Measurements from ENCODE around the gene HBEGF.

HBEGF gene, protein sequence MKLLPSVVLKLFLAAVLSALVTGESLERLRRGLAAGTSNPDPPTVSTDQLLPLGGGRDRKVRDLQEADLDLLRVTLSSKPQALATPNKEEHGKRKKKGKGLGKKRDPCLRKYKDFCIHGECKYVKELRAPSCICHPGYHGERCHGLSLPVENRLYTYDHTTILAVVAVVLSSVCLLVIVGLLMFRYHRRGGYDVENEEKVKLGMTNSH

DNA sequence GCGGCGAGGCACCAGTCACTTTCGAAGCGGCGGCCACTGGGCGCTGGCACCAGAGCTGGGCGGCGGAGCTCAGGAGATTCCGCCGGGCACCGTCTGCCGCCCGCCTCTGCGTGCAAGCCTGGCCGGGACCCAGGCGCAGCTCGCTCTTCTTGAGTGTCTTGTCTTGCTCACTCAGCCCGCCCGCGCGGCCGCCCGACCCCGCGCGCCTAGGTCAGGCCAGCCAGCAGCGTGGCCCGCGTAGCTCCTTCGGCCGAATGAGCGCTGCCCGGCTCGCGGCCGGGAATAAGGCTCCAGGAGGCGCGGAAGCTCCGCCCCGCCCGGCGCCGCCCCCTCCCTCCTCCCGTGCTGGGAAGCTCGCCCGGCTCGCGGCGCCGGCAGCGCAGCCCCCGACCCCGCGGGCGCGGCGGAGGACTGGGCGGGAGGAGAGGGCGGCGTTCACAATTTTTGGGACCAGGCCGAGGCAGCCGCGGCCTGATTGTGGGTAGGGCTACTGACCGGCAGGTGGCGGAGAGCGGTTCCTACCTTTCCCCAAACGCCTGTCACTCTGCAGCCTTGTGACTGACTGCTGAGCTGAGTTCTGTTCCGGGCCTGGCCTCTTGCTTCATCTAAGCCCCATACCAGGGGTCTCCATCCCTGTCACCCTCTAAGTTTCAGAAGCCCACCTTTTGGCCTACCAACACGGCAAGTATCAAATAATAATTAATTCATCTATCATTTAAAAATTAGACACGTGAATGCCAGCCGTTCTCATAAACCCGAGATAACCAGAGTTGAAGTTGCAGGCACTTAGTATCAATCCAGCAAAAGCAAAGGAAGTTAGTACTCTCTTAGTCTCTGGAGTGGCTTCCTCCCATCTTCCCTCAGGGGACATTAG, at the start of gene HBEGF:
Gene HBEGF, minus strand, starts transcription at position 256 of the 874 bp plus-strand sequence. CDS start 275 bp downstream, outside the sequence.
- H3K27ac Mint-ChIP-seq, result no peak within 1 kb of the TSS
- DNase-seq (ENCODE audit: low spot score in 2 of 2), result peak; percentile 51 to 57
- H3K4me3 Mint-ChIP-seq, result peak within 1 kb of the TSS; percentile 80
- no peaks in the 10 kb centered on the region for H3K27me3 Mint-ChIP-seq
- no peaks in the 10 kb centered on the region for H3K9me3 Mint-ChIP-seq
- H3K4me1 Mint-ChIP-seq, result peaks cover 48% of the 10 kb centered on the region
- H3K36me3 Mint-ChIP-seq, result no peaks in the 10 kb centered on the region
- peak; percentile 85 for ATAC-seq (ENCODE audit: low read depth)

DNA sequence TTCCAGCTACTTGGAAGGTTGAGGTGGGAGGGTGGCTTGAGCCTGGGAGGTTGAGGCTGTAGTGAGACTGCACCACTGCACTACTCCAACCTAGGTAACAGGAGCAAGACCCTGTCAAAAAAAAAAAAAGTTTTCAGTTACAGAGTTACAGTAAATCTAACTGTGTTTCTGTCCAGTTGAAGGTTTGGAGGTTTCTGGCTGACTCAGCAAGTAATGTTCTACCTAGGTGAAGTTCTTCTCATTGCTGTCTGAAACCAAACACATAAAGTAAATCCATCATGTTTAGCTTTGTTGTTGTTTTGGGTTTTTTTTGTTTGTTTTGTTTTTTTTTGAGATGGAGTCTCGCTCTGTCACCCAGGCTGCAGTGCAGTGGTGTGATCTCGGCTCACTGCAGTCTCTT, 47.3 kb upstream of the HBEGF start:
- Mint-ChIP-seq H3K36me3 (peaks cover 2% of the 10 kb centered on the region), H3K27ac (no peak overlapping the region), H3K9me3 (no peaks in the 10 kb centered on the region), H3K27me3 (no peaks in the 10 kb centered on the region), H3K4me3 (no peak overlapping the region), H3K4me1 (peaks cover 2% of the 10 kb centered on the region)
- DNase-seq (ENCODE audit: low spot score in 2 of 2), result no peak
- no peak for ATAC-seq (ENCODE audit: low read depth)

DNA sequence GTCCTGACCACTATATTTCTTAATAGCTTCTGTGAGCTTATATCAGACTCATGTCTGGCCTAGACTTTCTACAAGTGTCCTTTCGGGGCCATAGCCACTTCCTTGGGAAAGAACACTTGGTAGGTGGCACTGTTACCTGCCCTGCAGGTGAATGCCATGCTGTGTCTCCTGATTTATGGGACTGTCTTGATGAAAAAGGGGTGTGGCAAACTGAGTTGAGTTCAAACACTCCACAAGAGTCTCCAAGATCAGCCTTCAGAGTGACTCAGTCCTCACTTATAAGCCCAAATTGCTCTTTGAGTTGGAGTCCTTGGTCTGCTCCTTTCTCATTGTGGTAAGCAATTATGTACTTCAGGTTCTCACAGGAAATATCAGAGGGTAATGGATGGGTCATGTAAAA, 45.3 kb upstream of the HBEGF start:
- no peak for DNase-seq (ENCODE audit: low spot score in 2 of 2)
- Mint-ChIP-seq H3K36me3 (peaks cover 2% of the 10 kb centered on the region), H3K27me3 (no peaks in the 10 kb centered on the region), H3K9me3 (no peaks in the 10 kb centered on the region), H3K4me1 (peaks cover 2% of the 10 kb centered on the region), H3K27ac (no peak overlapping the region), H3K4me3 (no peak overlapping the region)
- no peak for ATAC-seq (ENCODE audit: low read depth)

DNA sequence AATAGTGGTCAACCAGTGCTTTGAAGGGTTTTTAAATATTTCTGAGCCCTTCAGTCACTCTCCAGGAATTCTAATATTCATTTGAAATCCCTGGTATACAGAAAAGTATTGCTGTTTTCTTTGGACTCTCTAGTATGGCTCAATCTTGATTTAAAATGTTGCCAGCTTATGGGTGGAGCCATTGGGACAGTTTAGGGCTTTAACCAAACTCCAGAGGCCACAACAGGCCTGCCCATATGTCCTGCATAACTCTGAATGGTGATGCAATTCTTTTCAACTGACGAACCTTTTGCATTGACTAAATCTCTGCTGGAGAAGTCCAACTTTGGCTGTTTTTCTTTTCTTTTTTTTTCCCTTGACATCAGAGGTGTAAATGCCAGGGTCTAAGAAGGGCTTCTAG, 44.9 kb upstream of the HBEGF start:
- no peak for ATAC-seq (ENCODE audit: low read depth)

DNA sequence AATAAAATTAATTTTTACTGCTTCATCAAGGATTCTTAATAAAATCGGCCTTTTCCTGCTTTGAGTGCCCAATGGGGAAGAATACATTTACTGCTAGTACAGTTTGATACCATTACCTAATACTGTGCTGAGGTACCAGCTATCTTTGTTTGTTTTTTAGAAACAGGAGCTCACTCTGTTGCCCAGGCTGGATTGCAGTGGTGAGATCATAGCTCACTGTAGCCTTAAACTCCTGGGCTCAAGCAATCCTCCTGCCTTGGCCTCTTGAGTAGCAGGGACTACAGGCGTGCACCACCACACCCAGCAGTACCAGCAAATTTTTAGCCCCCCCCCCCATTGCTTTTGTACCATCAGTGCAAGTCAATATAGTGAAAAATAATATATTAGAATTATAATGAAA, 41.6 kb upstream of the HBEGF start:
- Mint-ChIP-seq H3K27me3 (no peaks in the 10 kb centered on the region), H3K4me3 (no peak overlapping the region)

More for the DNA sequence above, 44.9 kb upstream of the HBEGF start:
- Mint-ChIP-seq H3K4me1 (peaks cover 2% of the 10 kb centered on the region), H3K9me3 (no peaks in the 10 kb centered on the region), H3K27me3 (no peaks in the 10 kb centered on the region), H3K4me3 (no peak overlapping the region), H3K27ac (no peak overlapping the region), H3K36me3 (peaks cover 2% of the 10 kb centered on the region)
- no peak for DNase-seq (ENCODE audit: low spot score in 2 of 2)

DNA sequence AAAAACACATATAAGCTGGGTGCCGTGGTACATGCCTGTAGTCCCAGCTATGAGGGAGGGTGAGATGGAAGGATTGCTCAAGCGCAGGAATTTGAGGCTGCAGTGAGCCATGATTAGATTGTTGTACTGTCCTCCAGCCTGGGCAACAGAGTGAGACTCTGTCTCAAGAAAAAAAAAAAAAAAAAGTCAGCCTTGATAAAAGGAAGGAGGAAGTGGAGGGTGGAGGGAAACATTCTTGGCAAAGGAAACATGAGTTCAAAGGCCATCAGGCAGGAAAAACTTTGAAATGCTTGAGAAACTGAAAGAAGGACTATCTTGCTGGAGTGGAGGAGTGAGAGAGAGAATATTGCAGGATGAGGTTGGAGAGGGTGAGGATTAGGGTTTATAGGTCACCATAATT, 36.9 kb upstream of the HBEGF start:
- peaks cover 2% of the 10 kb centered on the region for H3K9me3 Mint-ChIP-seq
- no peak for DNase-seq (ENCODE audit: low spot score in 2 of 2)
- no peak overlapping the region for H3K27ac Mint-ChIP-seq
- no peak overlapping the region for H3K4me3 Mint-ChIP-seq
- H3K27me3 Mint-ChIP-seq, result no peaks in the 10 kb centered on the region
- no peaks in the 10 kb centered on the region for H3K4me1 Mint-ChIP-seq
- peaks cover 2% of the 10 kb centered on the region for H3K36me3 Mint-ChIP-seq
- ATAC-seq (ENCODE audit: low read depth), result no peak

More for the DNA sequence above, 41.6 kb upstream of the HBEGF start:
- ATAC-seq (ENCODE audit: low read depth) (no peak), DNase-seq (ENCODE audit: low spot score in 2 of 2) (no peak)
- peaks cover 2% of the 10 kb centered on the region for H3K36me3 Mint-ChIP-seq
- no peaks in the 10 kb centered on the region for H3K4me1 Mint-ChIP-seq
- no peak overlapping the region for H3K27ac Mint-ChIP-seq
- no peaks in the 10 kb centered on the region for H3K9me3 Mint-ChIP-seq

DNA sequence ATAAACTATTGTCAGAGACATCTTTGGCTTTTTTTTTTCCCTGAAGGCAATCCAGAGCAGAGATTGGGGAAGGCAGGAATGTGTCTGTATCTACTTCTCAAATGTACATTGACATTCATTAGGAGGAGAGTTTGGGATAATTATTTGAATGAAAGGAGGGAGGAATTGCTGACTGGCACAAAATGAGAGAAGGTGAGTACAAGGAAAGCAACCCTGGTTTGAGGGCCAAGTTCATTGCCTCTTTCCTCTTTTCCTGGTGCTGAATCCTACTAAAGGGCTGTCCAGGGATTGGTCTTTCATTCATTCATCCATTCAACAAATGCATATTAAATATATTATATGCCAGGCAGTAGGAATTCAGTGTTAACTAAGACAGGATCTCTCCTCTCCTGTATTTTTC, 36.5 kb upstream of the HBEGF start:
- Mint-ChIP-seq H3K9me3 (peaks cover 2% of the 10 kb centered on the region), H3K27me3 (no peaks in the 10 kb centered on the region), H3K36me3 (peaks cover 2% of the 10 kb centered on the region), H3K4me3 (no peak overlapping the region), H3K27ac (no peak overlapping the region), H3K4me1 (no peaks in the 10 kb centered on the region)
- ATAC-seq (ENCODE audit: low read depth) (no peak), DNase-seq (ENCODE audit: low spot score in 2 of 2) (no peak)

DNA sequence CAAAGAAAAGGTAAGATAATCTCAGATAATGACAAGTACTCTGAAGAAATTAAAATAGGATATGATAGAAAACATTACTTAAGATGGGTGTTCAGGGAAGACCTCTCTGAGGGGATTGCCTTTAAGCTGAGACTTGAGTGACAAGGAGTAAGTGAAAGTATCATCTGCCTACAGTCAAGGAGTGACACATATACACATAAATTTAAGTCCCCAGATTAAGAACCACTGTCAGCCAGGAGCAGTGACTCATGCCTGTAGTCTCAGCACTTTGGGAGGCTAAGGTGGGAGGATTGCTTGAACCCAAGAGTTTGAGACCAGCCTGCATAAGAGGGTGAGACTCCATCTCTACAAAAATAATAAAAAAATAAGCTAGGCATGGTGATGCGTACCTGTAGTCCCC, 35.6 kb upstream of the HBEGF start:
- peaks cover 2% of the 10 kb centered on the region for H3K9me3 Mint-ChIP-seq
- DNase-seq (ENCODE audit: low spot score in 2 of 2) (no peak), ATAC-seq (ENCODE audit: low read depth) (no peak)
- peaks cover 2% of the 10 kb centered on the region for H3K36me3 Mint-ChIP-seq
- no peaks in the 10 kb centered on the region for H3K4me1 Mint-ChIP-seq
- no peak overlapping the region for H3K27ac Mint-ChIP-seq
- no peaks in the 10 kb centered on the region for H3K27me3 Mint-ChIP-seq
- H3K4me3 Mint-ChIP-seq, result no peak overlapping the region

DNA sequence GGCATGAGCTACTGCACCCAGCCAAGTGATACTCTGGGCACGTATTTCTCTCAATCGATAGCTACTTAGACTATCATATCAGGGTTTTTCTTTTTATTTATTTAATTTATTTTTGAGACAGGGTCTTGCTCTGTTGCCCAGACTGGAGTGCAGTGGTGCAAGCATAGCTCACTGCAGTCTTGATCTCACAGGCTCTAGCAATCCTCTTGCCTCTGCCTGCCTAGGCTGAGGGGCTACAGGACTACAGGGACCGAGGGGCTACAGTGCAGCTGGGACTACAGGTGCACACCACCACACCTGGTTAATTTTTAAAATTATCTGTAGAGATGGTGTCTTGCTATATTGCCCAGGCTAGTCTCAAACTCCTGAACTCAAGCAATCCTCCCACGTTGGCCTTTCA, 34.9 kb upstream of the HBEGF start:
- Mint-ChIP-seq H3K27me3 (no peaks in the 10 kb centered on the region), H3K4me1 (no peaks in the 10 kb centered on the region), H3K27ac (no peak overlapping the region), H3K36me3 (peaks cover 2% of the 10 kb centered on the region), H3K9me3 (peaks cover 2% of the 10 kb centered on the region), H3K4me3 (no peak overlapping the region)
- no peak for DNase-seq (ENCODE audit: low spot score in 2 of 2)
- ATAC-seq (ENCODE audit: low read depth), result no peak

DNA sequence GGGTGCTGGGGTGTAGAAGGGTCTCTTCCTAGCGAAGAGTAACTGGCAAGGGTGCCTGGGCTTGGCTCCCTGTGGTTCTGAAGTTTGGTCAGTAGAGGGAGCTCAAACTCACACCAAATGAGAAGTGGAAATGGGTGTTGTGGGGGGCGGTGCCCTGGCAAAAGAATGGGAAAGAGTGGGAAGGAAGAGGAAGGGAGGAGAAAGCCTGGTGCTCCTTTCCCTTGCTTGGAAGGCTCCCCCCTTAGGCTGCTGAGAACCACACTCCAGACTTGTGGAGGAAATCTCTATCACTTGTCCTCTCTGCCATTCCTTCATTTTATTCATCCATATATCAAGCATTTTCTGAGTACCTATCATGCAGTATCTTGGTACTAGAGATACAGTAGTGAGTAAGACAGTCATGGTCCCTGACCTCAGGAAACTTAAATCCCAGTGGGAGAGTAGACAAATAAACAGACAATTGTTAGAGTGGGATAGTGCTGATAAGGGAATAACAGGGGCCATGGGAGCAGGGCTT, 26.6 kb upstream of the HBEGF start:
- Mint-ChIP-seq H3K9me3 (no peaks in the 10 kb centered on the region), H3K4me3 (no peak overlapping the region), H3K27ac (no peak overlapping the region), H3K36me3 (peaks cover 3% of the 10 kb centered on the region), H3K27me3 (no peaks in the 10 kb centered on the region), H3K4me1 (peaks cover 5% of the 10 kb centered on the region)
- ATAC-seq (ENCODE audit: low read depth) (peak; percentile 52), DNase-seq (ENCODE audit: low spot score in 2 of 2) (peak; percentile 25 to 35)

DNA sequence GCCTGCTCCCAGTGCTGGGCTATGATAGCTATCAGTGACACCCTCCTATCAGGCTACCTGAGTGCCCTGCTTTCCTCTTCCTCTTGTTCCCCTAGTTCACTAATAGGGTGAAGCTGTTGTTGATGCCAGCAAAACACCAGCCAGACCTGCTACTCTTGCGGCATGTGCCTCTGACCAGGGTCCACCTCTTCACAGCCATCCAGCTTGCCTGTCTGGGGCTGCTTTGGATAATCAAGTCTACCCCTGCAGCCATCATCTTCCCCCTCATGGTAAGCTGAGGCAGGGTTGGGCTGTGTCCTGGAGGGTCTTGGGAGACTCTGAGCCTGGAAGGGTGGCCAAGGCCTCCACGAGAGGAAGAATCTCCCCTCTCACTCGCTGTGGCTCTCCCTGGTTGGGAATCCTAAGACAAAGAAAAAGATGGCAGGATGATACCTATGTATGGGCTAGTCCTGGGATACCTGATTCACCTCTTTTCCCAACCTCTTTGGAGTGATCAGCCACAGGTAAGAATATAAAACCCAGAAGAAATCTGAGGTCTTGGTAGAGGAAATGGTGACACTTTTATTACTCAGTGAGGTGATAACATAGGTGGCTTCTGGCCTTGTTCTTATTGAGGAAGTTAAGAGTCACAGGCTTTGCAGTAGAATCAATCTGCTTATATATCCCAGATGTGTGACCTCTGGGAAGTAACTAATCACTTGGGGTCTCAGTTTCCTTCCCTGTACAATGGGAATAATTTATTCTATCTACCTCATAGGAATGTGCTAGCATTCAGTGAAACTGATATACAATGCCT, 25.2 kb upstream of the HBEGF start:
- peaks cover 3% of the 10 kb centered on the region for H3K36me3 Mint-ChIP-seq
- H3K4me1 Mint-ChIP-seq, result peaks cover 5% of the 10 kb centered on the region
- DNase-seq (ENCODE audit: low spot score in 2 of 2) (no peak), ATAC-seq (ENCODE audit: low read depth) (no peak)
- H3K27ac Mint-ChIP-seq, result no peak overlapping the region
- no peaks in the 10 kb centered on the region for H3K9me3 Mint-ChIP-seq
- H3K4me3 Mint-ChIP-seq, result no peak overlapping the region
- no peaks in the 10 kb centered on the region for H3K27me3 Mint-ChIP-seq

DNA sequence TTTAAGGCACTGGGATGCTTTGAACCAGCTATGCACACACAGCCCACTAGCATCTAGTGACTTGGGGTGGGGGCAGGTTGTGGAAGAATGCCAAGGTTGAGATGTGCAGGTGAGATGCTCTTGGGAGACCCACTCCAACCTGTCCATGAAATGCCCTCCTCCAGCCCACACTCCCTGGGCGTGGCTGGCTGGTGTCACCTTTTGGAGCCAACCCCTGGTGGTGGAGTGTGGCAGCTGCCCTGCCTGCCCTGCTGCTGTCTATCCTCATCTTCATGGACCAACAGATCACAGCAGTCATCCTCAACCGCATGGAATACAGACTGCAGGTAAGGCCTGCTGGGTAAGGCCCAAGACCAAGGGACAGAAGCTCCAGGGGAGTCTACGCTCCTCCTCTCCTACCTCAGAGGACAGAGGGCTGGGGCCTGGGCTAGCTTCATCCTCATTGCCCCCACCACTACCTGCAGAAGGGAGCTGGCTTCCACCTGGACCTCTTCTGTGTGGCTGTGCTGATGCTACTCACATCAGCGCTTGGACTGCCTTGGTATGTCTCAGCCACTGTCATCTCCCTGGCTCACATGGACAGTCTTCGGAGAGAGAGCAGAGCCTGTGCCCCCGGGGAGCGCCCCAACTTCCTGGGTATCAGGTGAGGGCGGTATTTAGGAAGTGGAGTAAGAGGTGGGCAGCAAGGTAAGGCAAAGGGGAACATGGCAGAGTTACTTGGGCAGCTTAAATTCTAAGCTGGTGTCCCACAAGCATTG, 21.0 kb upstream of the HBEGF start:
- peaks cover 7% of the 10 kb centered on the region for H3K4me1 Mint-ChIP-seq
- ATAC-seq (ENCODE audit: low read depth), result no peak
- no peaks in the 10 kb centered on the region for H3K9me3 Mint-ChIP-seq

DNA sequence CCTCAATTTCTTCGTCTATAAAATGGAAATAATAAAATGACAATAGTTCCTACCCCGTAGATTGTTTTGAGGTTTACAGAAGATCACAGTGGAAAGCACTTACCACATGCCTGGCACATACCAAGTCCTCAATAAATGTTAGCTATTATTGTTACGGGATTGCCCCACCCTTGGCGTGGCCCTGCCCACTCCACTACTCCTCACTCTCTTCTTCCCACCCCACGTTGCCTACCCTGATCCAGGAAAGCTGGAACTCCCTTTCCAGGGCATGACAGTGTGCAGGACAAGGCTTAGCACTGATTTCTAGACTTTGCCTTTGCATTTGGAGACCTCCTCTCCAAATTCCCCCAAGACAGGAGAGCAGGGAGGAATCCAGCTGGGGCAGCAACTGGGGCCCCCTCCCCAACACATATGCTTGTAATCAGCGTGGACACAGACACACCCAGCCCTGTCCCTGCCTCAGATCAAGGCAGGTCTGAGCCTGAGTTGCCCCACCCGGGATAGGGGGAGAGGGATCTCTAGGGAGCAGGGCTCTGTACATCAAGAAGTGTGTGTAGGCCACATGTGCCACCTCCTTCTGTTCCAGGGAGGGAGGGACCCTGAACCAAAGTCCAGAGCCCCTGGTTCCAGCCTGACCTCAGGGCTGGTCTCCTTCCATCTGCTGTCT, 20.3 kb upstream of the HBEGF start:
- Mint-ChIP-seq H3K4me1 (peaks cover 7% of the 10 kb centered on the region), H3K27me3 (no peaks in the 10 kb centered on the region), H3K9me3 (no peaks in the 10 kb centered on the region), H3K36me3 (peaks cover 3% of the 10 kb centered on the region), H3K27ac (no peak overlapping the region), H3K4me3 (no peak overlapping the region)
- ATAC-seq (ENCODE audit: low read depth) (no peak), DNase-seq (ENCODE audit: low spot score in 2 of 2) (no peak)

More for the DNA sequence above, 21.0 kb upstream of the HBEGF start:
- no peak overlapping the region for H3K4me3 Mint-ChIP-seq
- peaks cover 3% of the 10 kb centered on the region for H3K36me3 Mint-ChIP-seq
- H3K27ac Mint-ChIP-seq, result no peak overlapping the region
- no peaks in the 10 kb centered on the region for H3K27me3 Mint-ChIP-seq
- DNase-seq (ENCODE audit: low spot score in 2 of 2), result no peak
